Panc1 (cell line): ENCODE data around the gene RPL18.

ENCODE experiments used
- CTCF ChIP-seq: fragments of 450-650 bp; IDR thresholded peaks from 2 replicates; pipeline ENCODE4 v1.5.1; 2017; ENCODE audit warnings: mild to moderate bottlenecking
- SIN3A ChIP-seq: IDR thresholded peaks from 2 replicates; pipeline ENCODE4 v1.6.1; 2012; ENCODE audit warnings: low read depth, mild to moderate bottlenecking, low read length, moderate library complexity, borderline replicate concordance; ENCODE audit not compliant: insufficient read depth

GRCh38 chr19:48659768-48660167 is 40.8 kb upstream of the RPL18 start:
- TF ChIP-seq CTCF = no peak
- TF ChIP-seq SIN3A = no peak
